ENCODE measurements around the gene TEC.

GRCh38 chr4:48124870-48125269 lies 144.8 kb downstream of the TEC start:
- TF ChIP-seq CTCF (IDR thresholded peaks at IDR 0.05; ENCODE audit: poor library complexity, severe bottlenecking), result no peak
- TF ChIP-seq EP300 (conservative IDR thresholded peaks at IDR 0.05; ENCODE audit: poor library complexity, severe bottlenecking), result no peak
